ENCODE results near the gene AMER2.
"Not testable (repeated sequence)": the region's sequence is repeated elsewhere in the genome, so short reads cannot be mapped to it uniquely, and the experiment has no call there.

Gene AMER2

DNA sequence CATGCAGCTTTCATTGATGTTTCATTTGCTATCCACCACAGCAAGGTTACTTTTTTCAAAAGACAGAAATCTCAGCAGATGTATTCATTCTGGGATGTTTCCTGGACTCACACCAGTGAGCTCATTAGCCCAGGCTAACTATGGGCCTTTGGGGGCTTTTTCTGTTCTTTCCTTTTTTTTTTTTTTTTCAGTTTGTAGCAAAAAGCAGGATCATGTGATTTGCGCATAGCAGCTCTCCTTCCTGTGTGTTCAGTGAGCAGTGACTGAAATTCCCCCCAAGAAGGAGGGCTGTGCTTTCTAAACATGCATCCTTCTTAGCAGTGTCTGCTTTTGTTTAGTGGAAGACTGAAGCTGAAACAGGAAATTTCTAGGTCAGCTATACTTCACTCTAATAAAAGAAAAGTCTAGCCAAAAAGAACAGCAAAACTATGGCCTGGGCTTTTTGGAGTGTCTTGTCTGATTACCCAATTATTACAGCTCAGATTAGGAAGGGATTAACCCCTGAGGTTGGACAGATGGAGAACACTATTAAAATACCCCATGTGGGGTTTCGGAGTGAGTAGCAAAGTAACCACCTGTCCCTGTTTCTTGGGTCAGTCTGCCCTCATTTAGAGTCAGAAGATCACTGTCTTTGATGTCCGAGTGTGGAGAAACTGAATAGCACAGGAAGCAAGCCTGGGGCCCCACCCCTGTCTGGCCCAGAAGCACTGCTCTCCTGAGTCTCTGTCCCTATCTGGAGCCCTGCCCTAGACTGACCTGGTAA, 8.9 kb upstream of the AMER2 start:
- no peak for DNase-seq

DNA sequence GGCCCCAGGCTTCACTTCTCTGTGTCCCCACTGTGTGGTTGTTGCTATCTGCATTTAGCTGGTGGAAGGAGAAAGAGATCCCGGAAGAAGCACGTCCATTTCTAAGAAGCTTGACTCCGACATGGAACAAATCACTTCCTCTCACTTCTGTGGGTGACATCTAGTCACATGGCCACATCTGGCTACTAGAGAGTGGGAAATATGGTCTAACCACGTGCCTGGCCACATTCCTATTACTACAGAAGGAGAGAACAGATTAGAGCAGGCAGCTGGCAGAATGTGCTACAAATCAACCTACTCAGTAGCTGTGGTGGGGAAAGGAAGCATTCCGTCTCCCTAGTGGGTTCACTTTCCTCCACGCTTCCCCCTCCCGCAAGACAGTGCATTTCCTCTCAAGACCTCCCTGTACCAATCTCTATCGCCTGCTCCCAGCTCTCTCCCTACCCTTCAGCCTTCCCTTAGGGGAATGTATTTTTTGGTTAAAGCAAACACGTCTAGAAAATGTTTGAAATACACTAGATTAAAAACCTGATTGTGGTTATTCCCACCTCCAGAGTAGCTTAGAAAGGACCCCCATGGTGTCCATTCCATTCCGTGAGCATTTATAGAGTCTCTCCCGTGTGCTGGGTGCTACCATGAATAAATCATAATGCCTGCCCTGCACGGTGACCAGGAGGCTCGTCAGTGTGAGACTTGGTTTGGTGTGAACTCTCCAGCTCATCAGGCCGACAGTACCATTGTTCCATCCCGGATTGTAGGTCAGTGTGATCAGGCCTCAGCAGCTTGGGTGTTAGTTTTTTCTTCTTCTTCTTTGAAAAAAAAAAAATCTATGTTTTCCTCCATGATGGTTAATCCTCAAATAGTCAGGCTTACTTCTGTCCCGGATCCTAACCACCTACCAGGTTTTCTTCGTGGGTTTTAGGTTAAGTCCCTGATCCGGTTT, 8.0 kb upstream of the AMER2 start:
- no peak for DNase-seq

DNA sequence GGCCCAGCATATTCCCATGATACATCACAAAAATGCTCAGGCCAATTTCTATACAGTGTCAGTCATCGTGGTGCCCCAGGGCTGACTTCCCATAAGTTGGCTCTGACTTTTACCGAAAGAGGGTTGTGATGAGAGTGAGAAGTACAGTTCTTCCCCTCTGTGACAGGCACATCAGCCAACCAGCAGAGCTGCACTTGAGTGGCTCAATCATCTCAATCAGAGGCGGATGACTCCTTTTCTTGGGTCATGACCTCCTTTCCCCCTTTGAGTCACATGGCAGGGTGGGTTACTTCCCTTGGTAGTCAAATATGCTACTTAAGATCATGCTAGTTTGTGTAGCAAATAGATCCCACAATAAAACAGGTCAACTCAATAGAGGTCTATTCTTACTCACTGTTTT, 6.9 kb upstream of the AMER2 start:
- no peak for DNase-seq

DNA sequence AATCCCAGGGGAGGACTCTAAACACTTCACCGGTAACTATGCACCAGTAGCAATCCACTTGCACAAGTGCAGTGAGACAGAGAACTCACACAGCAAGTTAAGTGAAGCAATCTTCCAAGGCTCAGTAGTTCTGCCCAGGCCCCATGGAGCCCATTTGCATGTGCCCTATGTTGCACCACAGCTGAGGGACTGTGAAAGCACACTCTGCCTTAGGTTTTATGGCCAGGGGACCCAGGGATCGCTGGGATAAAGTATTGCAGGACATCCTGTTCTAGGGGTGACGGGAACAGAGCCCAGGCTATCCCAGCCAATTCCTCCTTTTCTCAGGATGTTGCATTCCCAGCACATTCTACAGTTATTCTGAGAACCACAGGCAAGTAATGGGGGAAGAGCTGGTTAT, 6.0 kb upstream of the AMER2 start:
- no peak for DNase-seq

DNA sequence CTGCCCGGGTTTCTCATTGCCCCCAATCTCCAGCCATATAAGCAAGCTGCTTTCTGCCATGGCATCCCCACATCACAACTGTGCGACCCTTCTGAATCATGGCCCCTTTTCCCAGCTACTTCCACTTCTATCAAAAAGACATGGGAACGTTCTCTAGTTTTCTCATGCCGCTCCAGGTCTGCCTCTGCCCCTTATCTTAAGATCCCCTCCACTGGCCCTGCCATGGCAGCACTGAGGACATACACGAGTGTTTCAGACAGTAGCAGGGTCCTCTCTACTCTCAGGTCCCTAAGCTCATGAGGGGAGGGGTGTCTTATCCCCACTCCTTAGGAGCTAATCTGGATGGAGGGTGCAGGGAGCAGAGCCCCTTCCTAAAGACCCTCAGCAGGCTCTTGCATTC, 5.5 kb upstream of the AMER2 start:
- no peak for DNase-seq

DNA sequence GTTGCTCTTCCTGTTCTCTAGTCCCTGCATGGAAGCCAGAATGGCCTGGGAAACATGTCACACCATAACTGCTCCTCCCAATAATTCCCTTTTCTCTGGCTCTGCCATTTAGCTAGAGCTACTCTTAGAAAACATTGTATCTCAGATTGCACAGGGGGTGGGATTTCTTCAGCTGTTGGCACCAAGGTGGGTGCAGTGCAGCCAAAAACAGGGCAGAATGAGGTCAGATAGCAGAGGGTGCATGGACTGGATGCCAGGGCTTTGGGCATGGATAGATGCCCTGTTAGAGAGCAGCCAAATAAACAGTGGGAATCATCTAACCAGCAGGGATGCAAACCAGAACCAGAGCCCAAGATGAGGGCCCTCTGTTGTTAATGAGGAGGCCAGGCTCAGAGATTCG, 4.9 kb upstream of the AMER2 start:
- no peak for DNase-seq

DNA sequence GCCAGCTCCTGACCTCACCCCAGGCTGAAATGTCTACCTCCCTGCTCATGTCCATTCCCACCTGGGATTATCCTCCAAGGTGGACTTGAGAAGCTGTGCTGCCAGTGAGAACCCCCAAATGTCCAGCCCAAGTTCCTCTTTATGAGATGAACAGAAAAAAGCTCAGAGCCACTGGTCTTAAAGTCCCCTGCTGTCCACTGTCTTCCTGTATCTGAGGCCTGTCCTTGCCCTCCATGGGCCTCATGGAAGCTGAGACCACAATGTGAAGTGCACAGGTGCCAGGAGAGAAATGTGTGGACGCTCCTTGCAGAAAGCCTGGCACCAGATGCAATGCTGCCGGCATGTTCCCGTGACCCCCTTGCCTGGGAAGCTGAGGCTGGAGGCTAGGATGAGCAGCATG, 3.3 kb upstream of the AMER2 start:
- no peak for DNase-seq

DNA sequence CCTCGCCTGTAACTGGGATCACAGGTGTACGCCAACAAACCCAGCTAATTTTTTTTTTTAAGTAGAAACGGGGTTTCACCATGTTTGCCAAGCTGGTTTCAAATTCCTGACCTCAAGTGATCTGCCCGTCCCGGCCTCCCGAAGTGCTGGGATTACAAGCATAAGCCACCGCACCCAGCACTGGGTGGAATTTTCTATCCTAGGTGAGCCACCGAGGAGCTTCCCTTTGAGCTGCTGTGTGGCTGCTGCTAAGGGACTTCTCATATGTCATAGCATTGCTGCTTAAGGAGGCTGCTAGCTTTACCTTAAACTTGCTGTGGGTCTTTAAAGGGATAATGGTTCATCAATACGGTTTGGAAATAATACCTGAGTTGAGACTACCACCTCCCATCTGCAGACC, 2.9 kb upstream of the AMER2 start:
- no peak for DNase-seq

DNA sequence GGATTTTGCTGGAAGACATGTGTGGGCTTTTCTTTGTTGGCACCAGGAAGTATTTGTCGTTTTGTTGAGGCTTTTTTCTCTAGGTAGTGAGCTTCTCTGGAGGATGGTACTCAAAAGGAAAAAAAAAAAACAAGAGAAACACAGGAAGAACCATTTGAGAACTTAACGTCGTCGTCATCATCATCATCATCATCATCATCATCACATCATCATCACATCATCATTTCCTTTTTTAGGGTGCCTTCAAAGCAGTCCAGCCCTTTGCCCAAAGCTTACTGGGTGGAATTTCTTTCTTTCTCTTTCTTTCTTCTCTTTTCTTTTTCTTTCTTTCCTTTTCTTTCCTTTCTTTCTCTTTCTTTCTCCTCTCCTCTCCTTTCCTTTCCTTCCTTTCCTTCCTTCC, 2.2 kb upstream of the AMER2 start:
- no peak for DNase-seq

DNA sequence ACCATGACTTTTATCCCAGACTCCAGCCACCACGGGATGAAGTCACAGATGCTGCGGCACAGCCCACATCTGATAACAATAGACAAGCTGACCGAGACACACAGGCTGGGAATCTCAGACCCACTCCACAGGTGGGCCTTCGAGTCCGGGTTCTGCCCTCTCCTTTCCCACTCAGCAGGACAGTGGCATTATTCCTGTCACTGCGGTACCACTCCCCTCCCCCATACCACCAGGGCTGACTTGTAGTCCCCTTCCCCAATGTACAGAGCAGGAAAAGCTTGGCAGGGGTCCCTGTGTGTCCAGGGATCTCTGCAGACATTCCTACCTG, 179 bp upstream of the AMER2 start:
- no peak for DNase-seq

DNA sequence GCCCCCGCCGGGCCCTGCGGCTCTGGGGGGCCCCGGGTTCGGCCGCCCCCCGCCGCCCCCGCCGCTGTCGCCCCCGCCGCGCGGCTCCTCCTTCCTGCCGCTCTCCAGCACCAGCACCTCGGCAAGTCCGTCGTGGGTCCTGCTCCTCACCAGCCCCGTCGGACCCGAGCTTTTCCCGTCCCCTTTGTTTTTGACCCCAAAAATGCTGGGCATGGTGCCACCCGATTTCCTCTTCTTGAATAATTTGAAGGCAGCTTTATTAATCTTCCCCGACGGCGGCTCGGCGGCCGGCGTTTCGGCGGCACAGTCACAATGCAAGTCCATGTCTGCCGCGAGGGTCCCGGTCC, 945 bp downstream of the AMER2 start:
- no peak for DNase-seq

DNA sequence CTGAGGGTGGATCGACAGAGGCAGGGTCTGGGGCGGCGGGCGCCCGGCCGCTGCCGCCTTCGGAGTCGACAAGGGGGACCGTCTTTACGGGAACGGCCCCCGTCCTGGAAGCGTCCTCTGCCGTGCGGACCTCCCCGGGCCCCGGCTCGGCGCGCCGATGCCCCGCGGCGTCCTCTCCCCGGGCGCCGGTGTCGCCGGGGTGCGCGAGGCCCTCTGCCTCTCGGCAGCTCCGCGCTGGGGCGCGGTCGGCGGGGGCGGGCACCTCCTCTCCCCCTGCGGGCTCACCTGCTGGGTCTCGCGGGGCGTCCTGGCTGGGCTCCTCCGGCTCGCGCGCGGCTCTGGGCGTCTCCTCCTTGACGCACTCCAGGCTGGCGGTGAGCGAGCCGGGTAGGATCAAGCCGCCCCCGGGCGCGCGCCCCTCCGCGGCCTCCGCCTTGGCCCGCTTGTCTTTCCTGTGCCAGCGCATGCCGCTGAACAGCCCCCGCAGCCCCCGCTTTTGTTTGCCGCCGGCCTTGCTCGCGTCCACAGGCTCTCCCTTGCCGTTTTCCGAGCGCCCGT, 1.5 kb downstream of the AMER2 start:
- peak; percentile 2 for DNase-seq

DNA sequence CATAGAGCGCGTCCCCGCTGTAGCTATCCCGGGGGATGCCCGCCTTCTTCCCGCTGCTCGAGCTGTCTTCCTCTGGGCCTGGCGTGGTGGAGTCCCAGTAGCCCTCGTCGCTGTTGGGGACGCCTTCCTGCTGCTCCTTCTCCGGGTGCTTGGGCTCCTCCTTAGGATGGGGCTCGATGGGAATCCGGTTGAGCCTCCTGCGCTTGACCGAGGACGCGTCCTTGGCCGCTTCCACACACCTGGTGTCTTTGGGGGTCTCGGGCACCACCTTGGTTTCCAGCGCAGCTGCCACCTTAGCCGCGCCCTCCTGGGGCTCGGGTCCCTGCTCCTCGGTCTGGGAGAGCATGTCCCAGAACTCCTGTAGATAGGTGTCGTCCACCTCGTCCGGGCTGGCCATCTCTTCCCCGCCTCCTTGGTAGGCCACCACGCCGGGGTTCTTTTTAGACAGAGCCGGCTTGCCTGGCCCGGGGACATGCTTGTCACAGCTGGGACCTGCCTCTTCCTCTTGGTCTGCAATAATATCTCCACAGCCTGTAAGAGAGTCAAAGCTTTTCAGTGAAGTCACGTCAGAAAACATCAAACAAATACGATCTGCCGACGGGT, 2.0 kb downstream of the AMER2 start:
- no peak for DNase-seq

DNA sequence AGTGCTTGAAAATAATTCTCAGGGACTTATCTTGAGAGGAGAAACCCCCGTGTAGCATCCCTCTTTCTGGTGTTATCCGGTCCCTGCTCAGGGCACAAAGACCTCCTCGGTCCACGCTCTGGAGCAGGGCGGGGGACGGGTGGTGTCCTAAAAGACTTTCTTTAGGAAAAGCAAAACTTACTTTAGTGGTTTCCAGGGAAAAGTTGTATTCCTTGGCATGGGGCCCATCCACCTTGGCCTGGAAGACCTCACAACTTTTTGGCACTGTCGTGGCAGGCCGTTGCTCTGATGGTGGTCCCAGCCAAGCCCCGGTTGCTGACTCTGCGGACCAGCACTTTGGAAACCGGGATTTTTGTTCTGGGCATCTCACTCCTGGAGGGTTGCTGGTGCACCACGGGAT, 2.7 kb downstream of the AMER2 start:
- DNase-seq: no peak

DNA sequence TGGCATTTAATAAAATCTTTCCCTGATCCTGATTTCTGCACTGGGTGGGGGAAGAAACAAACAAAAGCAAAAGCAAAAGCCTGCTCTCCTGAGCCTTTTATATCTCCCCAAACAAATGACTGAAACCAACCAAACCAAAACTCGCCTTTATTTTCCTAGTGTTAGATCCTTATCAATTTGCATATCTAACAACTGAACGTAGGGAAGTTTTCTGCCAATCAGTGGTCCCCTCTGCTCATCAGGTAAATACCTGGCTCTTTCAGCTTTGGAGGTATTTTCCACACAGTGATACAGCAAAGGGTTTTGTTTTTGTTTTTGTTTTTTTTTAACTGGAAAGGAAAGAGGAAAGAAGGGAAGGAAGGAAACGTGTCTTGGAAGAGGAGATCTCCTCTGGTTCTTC, 3.3 kb downstream of the AMER2 start:
- DNase-seq: no peak

DNA sequence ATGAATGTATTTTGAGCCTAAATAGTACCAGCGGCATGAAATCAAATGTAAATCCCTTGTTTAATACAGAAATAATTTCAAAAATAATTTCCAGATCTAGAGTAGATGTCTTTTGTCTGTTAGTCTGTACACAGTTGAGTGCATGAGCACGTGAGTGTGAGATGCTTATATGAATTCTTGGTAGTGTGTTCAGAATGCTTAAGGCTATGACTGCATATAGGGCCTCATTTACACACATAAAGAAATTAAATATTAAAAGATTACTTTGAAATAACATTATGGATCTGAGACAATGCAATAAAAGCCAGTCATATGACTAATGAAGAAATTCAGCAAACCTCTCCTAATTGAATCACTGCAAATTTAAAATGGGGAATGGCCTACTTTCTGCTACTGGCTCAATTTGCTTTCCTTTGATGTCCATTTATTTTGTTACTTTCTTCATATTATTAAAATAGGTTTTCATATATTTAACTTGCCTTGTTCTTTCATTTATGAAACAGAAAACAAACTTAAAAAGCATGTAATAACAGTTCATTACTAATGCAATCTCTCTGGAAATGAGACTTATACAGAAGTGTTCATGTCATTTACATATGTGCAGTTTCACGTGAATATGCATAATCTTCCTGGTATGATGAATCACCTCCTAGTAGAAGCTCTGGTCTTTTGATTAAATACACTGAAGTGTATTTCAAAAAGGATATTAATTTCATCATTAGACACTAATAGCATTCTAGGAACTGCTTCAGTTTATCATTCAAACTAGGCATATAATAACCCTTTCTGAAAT, 4.5 kb downstream of the AMER2 start:
- DNase-seq: no peak

DNA sequence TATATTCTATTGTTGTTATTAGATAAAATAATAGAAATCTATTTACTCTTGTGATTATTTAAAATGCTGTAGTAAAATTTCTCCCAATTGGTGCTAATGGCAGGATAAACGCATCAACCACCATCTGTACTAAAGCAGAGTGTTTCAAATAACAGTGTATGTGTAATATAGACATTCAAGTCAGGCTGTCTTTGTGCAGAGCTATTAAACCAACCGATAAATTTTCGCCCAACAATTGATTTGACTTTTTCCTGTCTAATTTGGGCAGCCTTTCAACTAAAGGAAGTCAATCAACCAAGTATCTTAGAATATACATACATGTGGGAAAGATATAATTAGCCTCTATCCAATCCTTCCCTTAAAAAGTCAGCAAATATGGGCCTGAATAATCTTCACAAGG, 5.8 kb downstream of the AMER2 start:
- DNase-seq: no peak

DNA sequence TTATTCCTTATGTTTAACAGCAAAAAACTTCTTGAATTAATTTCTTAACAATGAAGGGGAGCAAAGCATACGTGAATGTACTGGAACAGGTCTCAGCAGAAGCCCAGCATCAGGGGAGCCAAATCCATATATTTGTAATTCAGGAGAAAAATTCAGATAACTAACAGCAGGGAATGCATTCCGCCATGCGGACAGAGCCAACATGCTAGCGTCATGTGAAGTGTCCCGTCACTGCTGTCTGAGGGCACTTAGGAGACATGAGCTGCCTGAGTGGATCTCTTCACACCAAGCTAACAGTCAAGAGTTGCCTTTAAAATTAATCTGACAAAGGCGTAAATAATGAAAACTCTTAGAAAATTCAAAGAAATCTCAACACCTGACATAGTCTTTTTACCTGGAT, 6.4 kb downstream of the AMER2 start:
- no peak for DNase-seq

DNA sequence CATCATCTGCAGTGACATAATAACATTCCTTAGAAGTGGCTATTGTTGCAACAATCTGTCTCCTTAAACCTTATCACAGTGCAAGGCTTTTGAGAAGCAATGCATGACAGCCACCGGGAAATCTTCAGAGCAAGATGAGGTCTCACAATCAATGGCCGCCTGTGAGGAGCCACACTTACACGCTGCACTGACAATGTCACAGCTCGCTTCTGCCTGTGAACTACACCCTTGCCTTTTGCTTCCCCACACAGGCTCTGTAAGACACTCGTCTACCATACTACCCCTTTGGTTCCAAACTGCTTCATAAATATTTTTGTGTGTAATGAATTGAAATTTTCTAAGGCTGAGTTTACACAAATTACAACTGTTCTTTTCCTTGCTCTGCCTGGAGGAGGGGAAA, 6.9 kb downstream of the AMER2 start:
- DNase-seq: not testable (repeated sequence)

DNA sequence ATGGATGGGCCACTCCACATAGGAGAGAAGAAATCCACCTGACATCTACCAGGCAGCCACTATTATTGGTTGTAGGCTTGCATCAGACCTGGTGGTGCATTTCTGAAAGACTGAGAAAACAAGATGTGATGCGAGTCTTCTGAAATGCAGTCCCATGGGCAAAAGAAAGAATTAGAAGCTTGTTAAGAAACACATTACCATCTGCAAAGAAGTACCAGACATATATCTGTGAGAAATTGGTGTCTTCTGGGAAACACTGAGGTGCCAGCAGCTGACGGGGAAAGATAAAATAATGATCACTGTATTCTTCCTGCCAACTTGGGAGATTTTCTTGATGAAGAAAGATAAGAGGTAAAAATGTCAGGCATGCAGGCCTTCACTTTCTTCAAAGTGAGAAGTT, 14.4 kb downstream of the AMER2 start:
- no peak for DNase-seq

DNA sequence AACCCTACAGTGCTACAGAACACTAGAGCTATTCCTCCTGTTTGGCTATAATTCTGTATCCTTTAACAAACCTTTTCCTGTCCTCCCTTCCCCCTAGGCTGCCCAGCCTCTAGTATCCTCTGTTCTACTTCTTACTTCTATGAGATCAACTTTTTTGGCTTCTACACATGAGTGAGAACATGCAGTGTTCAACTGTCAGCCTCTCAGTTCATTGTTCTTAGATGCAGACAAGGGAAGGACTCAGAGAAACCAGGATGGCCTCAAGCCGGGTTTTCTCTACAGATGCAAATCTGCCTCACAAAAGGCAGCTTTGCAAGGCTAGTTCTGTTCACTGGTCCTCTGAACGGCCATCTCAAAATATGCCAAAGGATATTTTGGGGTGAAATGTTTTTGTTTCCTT, 18.4 kb downstream of the AMER2 start:
- no peak for DNase-seq

DNA sequence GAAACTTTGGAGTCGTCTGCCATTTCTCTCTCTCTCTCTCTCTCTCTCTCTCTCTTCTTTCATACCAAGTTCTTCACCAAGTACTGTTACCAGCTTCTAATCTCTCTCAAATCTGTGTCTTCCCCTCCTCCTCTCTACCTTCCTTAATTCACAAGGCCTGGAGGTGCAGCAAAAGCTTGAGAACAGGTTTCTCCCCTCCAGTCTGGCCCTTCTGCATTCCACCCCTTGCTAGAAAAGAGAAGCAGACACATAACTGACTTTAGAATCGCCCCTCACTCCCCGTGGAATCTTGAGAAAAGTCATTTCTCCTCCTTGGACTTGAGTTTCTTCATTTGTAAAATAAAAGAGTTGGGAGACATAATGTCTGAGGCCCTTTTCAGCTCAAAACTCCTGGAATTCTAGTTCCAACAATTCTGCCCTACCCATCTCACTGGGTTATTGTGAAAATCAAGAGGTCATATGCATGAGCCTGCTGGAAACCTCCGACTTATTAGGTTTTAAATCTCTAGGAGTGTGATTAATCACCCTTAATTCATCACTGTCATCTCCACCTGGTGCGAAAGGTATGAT, 20.4 kb downstream of the AMER2 start:
- no peak for DNase-seq

DNA sequence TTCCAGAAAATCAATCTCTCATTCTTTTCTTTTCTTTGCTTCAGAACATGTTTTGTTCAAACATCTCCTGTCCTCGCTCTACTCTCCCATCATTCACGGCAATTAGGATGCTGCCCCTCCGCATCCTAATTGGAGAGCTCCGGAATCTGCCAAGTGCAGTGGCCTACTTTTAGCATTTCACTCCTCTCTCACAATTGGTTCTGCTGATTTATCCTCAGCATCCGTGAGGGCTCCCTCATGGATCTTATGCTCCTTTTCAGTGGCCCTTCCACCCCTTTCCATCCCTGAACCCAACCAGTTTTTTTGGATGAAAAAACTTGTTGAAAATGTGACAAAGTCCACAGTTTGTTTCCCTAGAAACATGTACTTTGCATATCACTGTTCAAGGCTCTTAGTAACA, 22.4 kb downstream of the AMER2 start:
- no peak for DNase-seq

Measured in DMS79 treated with DMSO at 0.1 percent for 48 hours (cell line).